ENCODE results near the gene CITED2.

The CITED2 gene

DNA sequence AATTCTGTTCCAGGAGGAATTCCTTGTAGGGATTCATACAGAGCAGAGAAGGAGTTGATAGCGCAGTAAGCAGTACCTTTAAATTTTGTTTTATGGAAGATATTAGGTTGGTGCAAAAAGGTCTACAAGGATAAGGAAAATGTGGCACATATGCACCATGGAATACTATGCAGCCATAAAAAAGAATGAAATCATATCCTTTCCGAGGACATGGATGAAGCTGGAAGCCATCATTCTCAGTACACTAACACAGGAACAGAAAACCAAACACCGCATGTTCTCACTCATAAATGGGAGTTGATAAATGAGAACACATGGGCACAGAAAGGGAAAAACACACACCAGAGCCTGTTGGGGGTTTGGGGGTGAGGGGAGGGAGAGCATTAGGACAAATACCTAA lies 45.2 kb downstream of the CITED2 start:
- DNase-seq = no peak

DNA sequence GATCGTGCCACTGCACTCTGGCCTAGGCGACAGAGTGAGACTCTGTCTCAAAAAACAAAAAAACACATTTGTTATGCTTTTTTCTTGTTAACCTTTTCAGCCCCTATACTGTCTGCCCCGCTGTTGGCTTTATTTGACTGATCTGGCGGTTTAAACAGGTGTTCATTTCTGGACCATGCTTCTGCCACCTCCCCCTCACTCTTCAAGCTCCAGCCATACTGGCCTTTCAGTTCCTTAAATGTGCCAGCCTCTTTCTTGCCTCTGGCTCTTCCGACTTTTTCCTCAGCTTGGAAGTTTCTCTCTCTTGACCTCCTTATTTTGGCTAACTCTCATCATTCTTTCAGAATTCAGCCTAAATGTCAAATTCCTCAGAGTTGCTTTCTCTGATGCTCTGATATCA lies 47.4 kb downstream of the CITED2 start:
- no peak for DNase-seq

DNA sequence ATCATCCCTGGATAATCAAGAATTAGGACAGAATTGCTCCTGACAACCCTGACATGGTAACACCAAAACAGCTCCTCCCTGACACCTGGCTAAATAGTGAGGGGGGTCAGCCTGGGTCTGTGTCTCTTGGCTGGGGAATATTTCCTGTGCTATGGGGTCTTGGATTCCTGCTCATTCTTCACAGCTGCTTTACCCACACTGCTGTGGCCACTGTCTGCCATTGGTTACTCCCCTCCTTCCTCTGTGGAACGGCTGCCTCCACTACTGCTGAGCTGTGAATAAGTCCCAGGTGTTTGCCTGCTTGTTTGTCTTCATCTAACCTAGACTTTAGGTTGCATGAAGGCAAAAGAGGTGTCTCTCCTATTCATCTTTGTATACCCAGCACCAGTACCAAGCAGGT lies 48.8 kb downstream of the CITED2 start:
- no peak for DNase-seq

DNA sequence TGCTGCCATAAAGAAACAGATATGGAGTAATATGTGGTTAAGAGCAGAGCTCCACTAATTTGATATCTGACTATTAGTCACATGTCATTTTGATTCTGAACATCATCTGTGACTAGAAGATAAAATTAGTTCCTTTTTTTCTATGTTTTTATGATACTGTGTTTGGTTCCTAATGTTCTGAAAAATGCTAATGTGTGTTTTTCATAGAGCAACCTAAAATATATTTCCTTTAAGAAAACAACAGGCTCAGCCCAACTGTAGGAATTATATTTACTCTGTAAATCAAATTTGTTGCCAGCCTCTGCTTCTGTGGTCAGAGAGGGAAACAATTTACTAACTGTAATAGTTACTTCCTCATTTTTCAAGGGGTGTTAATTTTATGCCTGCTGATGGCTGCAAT lies 49.3 kb downstream of the CITED2 start:
- no peak for DNase-seq

DNA sequence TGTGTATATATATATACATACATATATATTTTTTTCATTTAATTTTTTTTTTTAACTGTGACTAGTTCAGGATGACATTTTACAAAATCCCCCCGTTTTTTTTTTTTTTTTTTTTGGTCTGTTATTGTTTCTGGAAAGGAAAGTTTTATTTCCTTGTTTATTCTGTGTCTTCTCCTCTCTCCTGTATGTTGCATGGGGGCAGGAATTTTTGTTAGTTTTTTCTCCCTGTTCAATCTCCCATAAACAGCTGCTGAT lies 50.2 kb downstream of the CITED2 start:
- DNase-seq = no peak

DNA sequence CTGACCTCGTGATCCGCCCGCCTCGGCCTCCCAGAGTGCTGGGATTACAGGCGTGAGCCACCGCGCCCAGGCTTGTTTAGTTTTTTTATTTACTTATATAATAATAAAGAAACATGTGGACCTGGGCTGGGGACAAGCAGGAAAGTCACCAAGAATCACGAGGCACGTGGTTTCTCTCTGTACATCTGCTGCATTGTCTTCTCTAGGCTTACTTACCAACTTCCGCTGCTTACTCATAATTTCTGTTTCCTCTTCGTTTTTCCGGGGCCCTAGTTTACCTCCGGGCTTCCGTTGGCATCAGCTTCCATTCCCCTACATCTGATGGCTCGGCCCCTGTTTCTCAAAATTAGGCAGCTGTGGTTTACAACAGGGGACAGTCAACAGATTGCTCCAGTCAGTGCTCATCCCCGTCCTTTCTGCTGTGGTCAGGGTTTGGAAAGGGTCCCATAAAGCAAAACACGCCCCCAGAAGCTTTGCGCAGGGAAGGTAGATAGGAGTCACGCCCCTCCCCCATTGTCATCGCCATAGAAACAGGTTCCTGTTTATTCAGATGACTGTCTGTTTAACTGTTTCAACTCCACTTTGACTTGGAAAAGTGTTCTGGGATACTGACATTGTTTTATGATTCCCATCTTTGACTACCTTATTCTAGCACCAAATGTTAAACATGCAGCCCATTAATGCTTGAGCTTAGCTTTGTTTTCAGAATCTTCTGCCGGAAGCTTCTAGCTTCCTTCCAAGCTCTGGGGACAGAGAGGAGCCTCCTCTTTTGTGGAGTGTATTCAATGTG lies 50.7 kb downstream of the CITED2 start:
- no peak for DNase-seq

Data from NCI-H1092 (cell line).